Activated T-cell treated with anti-CD3 and anti-CD28 coated beads for 24 hours (primary cell): ENCODE results near the gene ANKRD55.
"Not testable (repeated sequence)": the region's sequence is repeated elsewhere in the genome, so short reads cannot be mapped to it uniquely, and the experiment has no call there.

Experiments
- DNase-seq: peaks from one replicate; pipeline ENCODE4 v3.0.0-alpha.2; 2020; ENCODE audit warnings: low read depth

ANKRD55 gene

GRCh38 chr5:56168066-56168478, 65.1 kb downstream of the ANKRD55 start:
- DNase-seq, result no peak

GRCh38 chr5:56167519-56167918, 65.6 kb downstream of the ANKRD55 start:
- no peak for DNase-seq

- no peak for DNase-seq
Measured at GRCh38 chr5:56166671-56167385, 66.3 kb downstream of the ANKRD55 start.

GRCh38 chr5:56164376-56164775, 68.8 kb downstream of the ANKRD55 start:
- DNase-seq, result no peak

- DNase-seq, result no peak
Measured at GRCh38 chr5:56161927-56162326, 71.2 kb downstream of the ANKRD55 start.

GRCh38 chr5:56161439-56161823, 71.7 kb downstream of the ANKRD55 start:
- no peak for DNase-seq

- DNase-seq, result no peak
Measured at GRCh38 chr5:56160723-56161438, 72.2 kb downstream of the ANKRD55 start.

GRCh38 chr5:56159521-56159947, 73.6 kb downstream of the ANKRD55 start:
- DNase-seq, result no peak

- DNase-seq, result no peak
Measured at GRCh38 chr5:56158331-56158960, 74.7 kb downstream of the ANKRD55 start.

- not testable (repeated sequence) for DNase-seq
Measured at GRCh38 chr5:56157191-56157621, 75.9 kb downstream of the ANKRD55 start.

GRCh38 chr5:56156585-56157190, 76.4 kb downstream of the ANKRD55 start:
- DNase-seq, result not testable (repeated sequence)

GRCh38 chr5:56155992-56156584, 77.0 kb downstream of the ANKRD55 start:
- no peak for DNase-seq

GRCh38 chr5:56154732-56155484, 78.2 kb downstream of the ANKRD55 start:
- DNase-seq, result no peak

- DNase-seq, result no peak
Measured at GRCh38 chr5:56152437-56152836, 80.7 kb downstream of the ANKRD55 start.

GRCh38 chr5:56150756-56151155, 82.4 kb downstream of the ANKRD55 start:
- DNase-seq, result not testable (repeated sequence)

GRCh38 chr5:56148453-56148971, 84.6 kb downstream of the ANKRD55 start:
- no peak for DNase-seq

- DNase-seq, result no peak
Measured at GRCh38 chr5:56147659-56148230, 85.4 kb downstream of the ANKRD55 start.

GRCh38 chr5:56147106-56147505, 86.0 kb downstream of the ANKRD55 start:
- no peak for DNase-seq

GRCh38 chr5:56146674-56147073, 86.5 kb downstream of the ANKRD55 start:
- DNase-seq, result no peak

- no peak for DNase-seq
Measured at GRCh38 chr5:56145511-56145910, 87.6 kb downstream of the ANKRD55 start.

GRCh38 chr5:56145106-56145505, 88.0 kb downstream of the ANKRD55 start:
- DNase-seq, result no peak
